NCI-H526 treated with DMSO at 0.1 percent for 48 hours (cell line): ENCODE results near the gene YEATS2.

Experiments used
- DNase-seq: peaks from one replicate; lab custom pipeline; 2025; lab: John Stamatoyannopoulos, UW

Gene YEATS2

DNA sequence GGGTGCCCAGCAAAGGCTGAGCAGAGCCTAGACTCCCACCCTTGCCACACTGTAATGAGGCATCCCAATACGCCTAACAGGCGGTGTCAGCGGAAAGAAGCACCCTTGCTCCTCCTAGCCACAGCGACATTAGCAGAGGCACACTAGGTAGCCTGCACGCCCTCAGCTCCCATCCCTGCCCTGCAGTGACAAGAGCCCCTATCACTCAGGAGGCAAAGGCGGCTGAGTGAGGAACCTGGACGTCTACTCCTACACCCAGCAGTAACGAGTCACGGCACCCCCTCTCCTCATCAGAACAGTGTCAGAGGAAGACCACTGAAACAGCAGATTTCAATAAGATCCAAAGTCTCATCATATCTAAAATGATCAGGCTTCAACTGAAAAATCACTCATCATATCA is 139.8 kb downstream of the YEATS2 start:
- no peak for DNase-seq

DNA sequence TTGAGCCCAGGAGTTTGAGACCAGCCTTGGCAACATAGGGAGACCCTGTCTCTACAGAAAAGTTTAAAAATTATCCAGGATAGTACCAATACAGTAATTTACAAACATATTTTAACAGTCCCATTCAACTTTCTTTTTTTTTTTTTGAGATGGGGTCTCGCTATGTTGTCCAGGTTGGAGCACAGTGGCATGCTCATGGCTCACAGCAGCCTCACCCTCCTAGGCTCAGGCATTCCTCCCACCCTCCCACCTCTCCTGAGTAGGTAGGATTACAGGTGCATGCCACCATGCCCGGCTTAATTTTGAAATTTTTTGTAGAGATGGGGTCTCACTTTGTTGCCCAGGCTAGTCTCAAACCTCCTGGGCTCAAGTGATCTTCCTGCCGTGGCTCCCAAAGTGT is 140.3 kb downstream of the YEATS2 start:
- no peak for DNase-seq

DNA sequence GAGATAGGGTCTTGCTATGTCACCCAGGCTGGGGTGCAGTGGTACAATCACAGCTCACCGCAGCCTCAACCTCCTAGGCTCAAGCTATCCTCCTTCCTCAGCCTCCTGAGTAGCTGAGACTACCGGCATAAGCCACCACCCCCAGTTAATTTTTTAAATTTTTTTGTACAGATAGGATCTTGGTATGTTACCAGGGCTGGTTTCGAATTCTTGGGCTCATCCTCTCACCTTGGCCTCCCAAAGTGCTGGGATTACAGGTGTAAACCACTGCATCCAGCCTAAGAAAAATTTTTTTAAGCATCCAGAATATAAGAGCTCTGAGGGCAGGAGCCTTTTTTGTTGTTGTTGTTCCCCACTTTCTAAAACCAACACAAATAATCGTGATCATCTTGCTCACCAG is 142.2 kb downstream of the YEATS2 start:
- no peak for DNase-seq

DNA sequence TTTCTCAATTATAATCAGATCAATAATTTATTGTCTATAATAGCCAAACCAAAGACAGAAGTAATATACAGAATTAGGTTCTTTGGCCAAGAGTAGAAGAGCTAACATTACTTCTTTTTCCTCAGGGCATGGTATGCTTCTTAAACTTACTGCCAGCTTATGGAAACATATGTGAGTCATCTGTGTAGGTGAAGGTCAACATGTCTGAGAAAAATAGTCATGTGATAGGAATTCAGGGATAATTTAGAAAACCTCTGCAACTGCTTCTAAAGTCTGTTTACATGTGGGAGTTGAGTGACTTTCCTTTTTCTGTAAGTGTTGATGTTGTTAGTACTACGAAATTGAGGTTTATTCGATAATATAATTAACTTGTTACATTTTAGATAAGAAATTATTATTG is 147.0 kb downstream of the YEATS2 start:
- no peak for DNase-seq

DNA sequence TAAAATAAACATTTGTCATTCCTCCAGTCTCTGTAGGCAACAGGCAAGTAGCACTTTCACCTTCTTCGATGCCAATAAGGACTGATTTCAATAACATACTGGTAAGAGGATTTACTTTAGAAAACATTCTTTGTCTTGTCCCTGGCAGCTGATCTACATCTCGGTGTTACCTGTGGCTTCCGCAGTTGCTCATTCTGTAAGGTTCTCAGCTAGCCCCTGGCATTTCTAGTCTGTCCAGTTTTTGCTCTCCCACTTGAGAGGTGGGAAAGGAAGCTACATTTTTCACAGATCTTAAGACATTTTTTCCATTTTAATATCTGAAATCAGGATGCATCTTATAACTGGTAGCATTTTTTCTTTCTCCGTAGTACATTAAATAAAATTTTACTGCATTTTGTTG is 147.5 kb downstream of the YEATS2 start:
- no peak for DNase-seq

DNA sequence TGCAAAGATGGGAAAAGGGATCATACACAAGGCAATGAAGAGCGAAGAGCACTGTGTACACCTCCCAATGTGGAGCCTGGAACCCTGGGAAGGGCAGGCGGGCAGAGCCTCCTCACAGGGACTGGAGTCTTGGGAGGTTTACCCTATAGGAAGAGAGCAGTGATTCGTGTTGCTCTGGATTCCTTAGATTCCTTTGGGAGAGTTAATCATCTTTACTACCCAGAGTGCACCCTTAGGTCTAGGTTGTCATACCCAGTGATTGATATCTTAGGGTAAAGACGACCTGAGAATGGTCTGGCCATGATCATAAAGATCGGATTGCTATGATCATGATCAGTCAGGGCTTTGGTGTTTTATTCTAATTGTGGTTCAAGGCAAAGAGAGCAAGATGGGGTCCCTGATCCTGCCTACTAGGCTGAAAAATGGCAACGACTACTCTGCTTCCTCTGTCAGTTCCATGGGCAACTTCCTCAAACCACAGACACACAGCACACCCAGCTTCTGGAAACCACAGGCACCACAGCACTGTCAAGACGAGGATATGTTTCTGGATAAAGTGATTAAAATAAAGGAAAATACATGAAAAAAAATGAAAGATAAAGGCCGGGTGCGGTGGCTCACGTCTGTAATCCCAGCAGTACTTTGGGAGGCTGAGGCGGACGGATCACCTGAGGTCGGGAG is 148.2 kb downstream of the YEATS2 start:
- DNase-seq: no peak

DNA sequence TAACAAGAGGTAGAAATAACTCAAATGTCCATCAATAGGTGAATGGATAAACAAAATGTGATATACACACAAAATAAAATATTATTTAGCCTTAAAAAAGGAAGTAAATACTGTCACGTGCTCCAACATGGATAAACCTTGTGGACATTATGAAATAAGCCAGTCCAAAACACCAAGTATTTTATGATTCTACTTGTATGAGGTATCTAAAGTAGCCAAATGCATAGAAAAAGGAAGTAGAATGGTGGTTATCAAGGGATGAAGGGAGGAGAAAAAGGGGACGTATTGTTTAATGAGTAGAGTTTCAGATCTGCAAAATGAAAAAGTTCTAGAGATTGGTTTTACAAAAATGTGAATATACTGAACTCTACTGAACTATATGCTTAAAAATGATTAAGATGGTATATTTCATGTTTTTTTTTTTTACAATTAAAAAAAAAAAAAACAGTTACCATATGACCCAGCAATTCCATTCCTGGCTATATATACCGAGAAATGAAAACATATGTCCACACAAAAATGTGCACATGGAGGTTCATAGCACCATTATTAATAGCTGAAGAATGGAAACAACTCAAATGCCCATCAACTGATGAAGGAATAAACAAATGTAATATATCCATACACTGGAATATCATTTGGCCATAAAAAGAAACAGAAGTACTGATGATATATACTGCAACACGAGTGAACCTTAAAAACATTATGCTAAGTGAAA is 156.9 kb downstream of the YEATS2 start:
- DNase-seq: no peak

DNA sequence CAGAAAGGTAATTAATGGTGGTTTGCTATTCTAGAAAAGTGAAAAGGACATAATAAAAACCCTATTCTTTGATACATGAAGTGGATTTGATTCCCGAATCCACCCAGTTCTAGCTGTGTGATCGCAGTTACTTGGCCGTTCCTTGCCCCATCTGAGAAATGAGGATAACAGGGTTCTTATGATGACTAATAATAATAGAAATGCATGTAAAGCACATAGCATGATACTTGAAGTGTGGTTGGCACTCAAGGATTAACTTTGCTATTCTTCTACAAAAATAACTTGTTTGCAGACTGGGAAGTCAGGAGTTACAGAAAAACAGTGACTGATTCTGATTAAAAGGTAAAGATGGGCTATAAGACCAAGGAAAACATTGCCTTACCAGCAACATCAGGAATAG is 160.3 kb downstream of the YEATS2 start:
- DNase-seq: no peak
